Measurements from ENCODE around the gene GRIN3B. TPM values are rescaled to one million over a fixed set of nuclear protein-coding genes. Genes with fewer than 3 reads are reported as not detected.

The GRIN3B gene
- total RNA-seq (2022; extraction: Qiagen RNA extraction): 1.7 to 3.9 TPM (median 3.0 TPM) in 5 replicates

GRCh38 chr19:1000095-1000494 lies at the start of gene GRIN3B:
TSS of gene GRIN3B (plus strand) at chr19:1000419. CDS start at chr19:1000438, 19 bp downstream.

GRCh38 chr19:984165-984967 lies 15.9 kb upstream of the GRIN3B start, which contains the start of gene WDR18:
TSS of gene WDR18 (plus strand) at chr19:984345. CDS start at chr19:984354, 9 bp downstream.

GRCh38 chr19:1020868-1021425 lies 20.7 kb downstream of the GRIN3B start, which contains the start of gene TMEM259:
TSS of gene TMEM259 (minus strand) at chr19:1021123. CDS start at chr19:1020996, 127 bp downstream.

GRCh38 chr19:1025960-1026782 lies 26.0 kb downstream of the GRIN3B start, which contains the start of gene CNN2:
TSS of gene CNN2 (plus strand) at chr19:1026608. CDS start at chr19:1026662, 54 bp downstream.

GRCh38 chr19:1039646-1040475 lies 39.6 kb downstream of the GRIN3B start, which contains the start of gene ABCA7:
TSS of gene ABCA7 (plus strand) at chr19:1040107. CDS start at chr19:1041362, 1,255 bp downstream.

Other genes with a start within 250 kb of the GRIN3B start
- gene MISP, start 249.3 kb upstream of the GRIN3B start, total RNA-seq (2022; extraction: Qiagen RNA extraction): 60.7 to 84.1 TPM (median 81.1 TPM) in 5 replicates
- 179 to 224 TPM (median 212 TPM) in 5 replicates for gene PTBP1, start 203.0 kb upstream of the GRIN3B start, total RNA-seq (2022; extraction: Qiagen RNA extraction)
- 2.6 to 5.1 TPM (median 3.6 TPM) in 5 replicates for gene PLPPR3, start 178.5 kb upstream of the GRIN3B start, total RNA-seq (2022; extraction: Qiagen RNA extraction)
- gene AZU1, start 172.6 kb upstream of the GRIN3B start, total RNA-seq (2022; extraction: Qiagen RNA extraction): 0.20 to 0.28 TPM (median 0.24 TPM) in 4 of 5 replicates, not detected in the other
- gene PRTN3, start 159.4 kb upstream of the GRIN3B start, total RNA-seq (2022; extraction: Qiagen RNA extraction): 0.17 to 0.66 TPM (median 0.42 TPM) in 5 replicates
- gene ELANE, start 148.1 kb upstream of the GRIN3B start, total RNA-seq (2022; extraction: Qiagen RNA extraction): 0.09 to 0.23 TPM (median 0.17 TPM) in 4 of 5 replicates, not detected in the other
- 10.1 to 20.7 TPM (median 16.8 TPM) in 5 replicates for gene CFD, start 140.8 kb upstream of the GRIN3B start, total RNA-seq (2022; extraction: Qiagen RNA extraction)
- 12.6 to 23.8 TPM (median 22.5 TPM) in 5 replicates for gene MED16, start 107.2 kb upstream of the GRIN3B start, total RNA-seq (2022; extraction: Qiagen RNA extraction)
- not detected in 5 replicates for gene RNU6-9, start 106.9 kb upstream of the GRIN3B start, total RNA-seq (2022; extraction: Qiagen RNA extraction)
- 24.0 to 40.9 TPM (median 35.3 TPM) in 5 replicates for gene R3HDM4, start 87.2 kb upstream of the GRIN3B start, total RNA-seq (2022; extraction: Qiagen RNA extraction)
- gene KISS1R, start 83.1 kb upstream of the GRIN3B start, total RNA-seq (2022; extraction: Qiagen RNA extraction): 0.19 to 0.43 TPM (median 0.21 TPM) in 5 replicates
- 2.8 to 6.6 TPM (median 5.6 TPM) in 5 replicates for gene ARID3A, start 74.4 kb upstream of the GRIN3B start, total RNA-seq (2022; extraction: Qiagen RNA extraction)
- 39.8 to 62.3 TPM (median 57.5 TPM) in 5 replicates for gene WDR18, start 16.1 kb upstream of the GRIN3B start, total RNA-seq (2022; extraction: Qiagen RNA extraction)
- 62.1 to 144 TPM (median 130 TPM) in 5 replicates for gene TMEM259, start 20.7 kb downstream of the GRIN3B start, total RNA-seq (2022; extraction: Qiagen RNA extraction)
- gene RNU6-2, start 21.1 kb downstream of the GRIN3B start, total RNA-seq (2022; extraction: Qiagen RNA extraction): not detected in 5 replicates
- gene CNN2, start 26.2 kb downstream of the GRIN3B start, total RNA-seq (2022; extraction: Qiagen RNA extraction): 93.3 to 117 TPM (median 109 TPM) in 5 replicates
- gene ABCA7, start 39.7 kb downstream of the GRIN3B start, total RNA-seq (2022; extraction: Qiagen RNA extraction): 11.1 to 20.7 TPM (median 16.9 TPM) in 5 replicates
- gene ARHGAP45, start 66.7 kb downstream of the GRIN3B start, total RNA-seq (2022; extraction: Qiagen RNA extraction): 2.8 to 6.4 TPM (median 5.2 TPM) in 5 replicates
- 202 to 261 TPM (median 248 TPM) in 5 replicates for gene POLR2E, start 95.0 kb downstream of the GRIN3B start, total RNA-seq (2022; extraction: Qiagen RNA extraction)
- 425 to 537 TPM (median 506 TPM) in 5 replicates for gene GPX4, start 103.6 kb downstream of the GRIN3B start, total RNA-seq (2022; extraction: Qiagen RNA extraction)
- 18.1 to 33.6 TPM (median 32.9 TPM) in 5 replicates for gene SBNO2, start 173.8 kb downstream of the GRIN3B start, total RNA-seq (2022; extraction: Qiagen RNA extraction)
- gene STK11, start 205.4 kb downstream of the GRIN3B start, total RNA-seq (2022; extraction: Qiagen RNA extraction): 29.4 to 42.3 TPM (median 38.7 TPM) in 5 replicates
- gene CBARP, start 237.6 kb downstream of the GRIN3B start, total RNA-seq (2022; extraction: Qiagen RNA extraction): 1.9 to 5.3 TPM (median 4.0 TPM) in 5 replicates
- gene ATP5F1D, start 241.3 kb downstream of the GRIN3B start, total RNA-seq (2022; extraction: Qiagen RNA extraction): 78.2 to 173 TPM (median 164 TPM) in 5 replicates
- 46.2 to 71.8 TPM (median 63.4 TPM) in 5 replicates for gene MIDN, start 248.2 kb downstream of the GRIN3B start, total RNA-seq (2022; extraction: Qiagen RNA extraction)